Naive B cell (primary cell): ENCODE results near the gene RAD23B. TPM values are rescaled to one million over a fixed set of nuclear protein-coding genes. Genes with fewer than 3 reads are reported as not detected.
"Not testable (repeated sequence)": the region's sequence is repeated elsewhere in the genome, so short reads cannot be mapped to it uniquely, and the experiment has no call there.

ENCODE experiments used
- ATAC-seq, 2 donors: fragments of 150-1000 bp; cut with Tn5 transposase; 2 replicates each; pipeline ENCODE4 v1.10.0; 2021; ENCODE audit warnings: low read depth in 2 of 2, mild to moderate bottlenecking in 2 of 2, moderate library complexity in 2 of 2
- DNase-seq: peaks from one replicate; pipeline ENCODE4 v3.0.0; 2022
- H3K27ac Mint-ChIP-seq, 6 donors: one replicate each; pipeline ENCODE4 v1.8.0; 2020 to 2022; ENCODE audit warnings: mild to moderate bottlenecking in 6 of 6, mixed read lengths in 6 of 6, moderate library complexity in 5 of 6, inconsistent platforms in 2 of 6
- H3K27me3 Mint-ChIP-seq, 3 donors: one replicate each; pipeline ENCODE4 v1.8.0; 2021 to 2022; ENCODE audit warnings: mixed read lengths in 3 of 3, mild to moderate bottlenecking in 1 of 3
- H3K36me3 Mint-ChIP-seq, 2 donors: one replicate each; pipeline ENCODE4 v1.8.0; 2020 to 2022; ENCODE audit warnings: mixed read lengths in 2 of 2, inconsistent platforms in 1 of 2, mild to moderate bottlenecking in 1 of 2
- H3K4me1 Mint-ChIP-seq, 3 donors: one replicate each; pipeline ENCODE4 v1.8.0; 2020 to 2022; ENCODE audit warnings: mixed read lengths in 3 of 3, inconsistent platforms in 1 of 3, mild to moderate bottlenecking in 1 of 3, moderate library complexity in 1 of 3
- H3K4me3 Mint-ChIP-seq, 8 donors: one replicate each; pipeline ENCODE4 v1.8.0; 2020 to 2022; ENCODE audit warnings: mild to moderate bottlenecking in 8 of 8, mixed read lengths in 8 of 8, moderate library complexity in 8 of 8, inconsistent platforms in 2 of 8
- H3K9me3 Mint-ChIP-seq, 7 donors: one replicate each; pipeline ENCODE4 v1.8.0; 2020 to 2022; ENCODE audit warnings: mixed read lengths in 7 of 7, mild to moderate bottlenecking in 5 of 7, inconsistent platforms in 2 of 7, moderate library complexity in 1 of 7
- polyA plus RNA-seq, 6 donors: library from polyadenylated mRNA; unstranded; fragments of 300-500 nt; fragmentation: Illumina TruSeq; gene quantifications; one replicate each; pipeline ENCODE4 v1.2.3, GENCODE V29; 2021; ENCODE audit warnings: low read depth in 6 of 6

RAD23B gene
- polyA plus RNA-seq, 6 donors from 2014 or later = 11.7 to 33.6 (median 25.2) TPM

GRCh38 chr9:107251756-107252322, 31.2 kb upstream of the RAD23B start:
- H3K9me3 Mint-ChIP-seq = no peaks in the 10 kb centered on the region
- H3K4me1 Mint-ChIP-seq = peaks cover 0 to 6% (median 0%) of the 10 kb centered on the region in 3 donors
- peaks cover 0 to 10% of the 10 kb centered on the region in 2 donors for H3K36me3 Mint-ChIP-seq
- ATAC-seq = no peak
- DNase-seq = no peak
- H3K27me3 Mint-ChIP-seq = peaks cover 24 to 37% (median 33%) of the 10 kb centered on the region in 3 donors
- no peak overlapping the region for H3K4me3 Mint-ChIP-seq
- no peak overlapping the region for H3K27ac Mint-ChIP-seq

GRCh38 chr9:107258919-107259318, 24.2 kb upstream of the RAD23B start:
- peaks cover 0 to 2% (median 0%) of the 10 kb centered on the region in 7 donors for H3K9me3 Mint-ChIP-seq
- H3K4me1 Mint-ChIP-seq = peaks cover 20 to 26% (median 22%) of the 10 kb centered on the region in 3 donors
- peaks cover 0 to 6% (median 0%) of the 10 kb centered on the region in 3 donors for H3K27me3 Mint-ChIP-seq
- no peak for DNase-seq
- no peak for ATAC-seq
- H3K4me3 Mint-ChIP-seq = no peak overlapping the region
- H3K36me3 Mint-ChIP-seq = no peaks in the 10 kb centered on the region
- H3K27ac Mint-ChIP-seq = no peak overlapping the region

- Mint-ChIP-seq H3K27ac (peak overlapping the region; percentile 44 to 93 (median 75)), H3K4me3 (peak overlapping the region in 7 of 8 donors; percentile 17 to 86 (median 67)), H3K4me1 (peaks cover 20 to 26% (median 22%) of the 10 kb centered on the region in 3 donors)
- not testable (repeated sequence) for ATAC-seq, H3K36me3 Mint-ChIP-seq, DNase-seq, H3K9me3 Mint-ChIP-seq, H3K27me3 Mint-ChIP-seq
Observed at GRCh38 chr9:107259751-107260313, 23.2 kb upstream of the RAD23B start.

GRCh38 chr9:107260437-107261081, 22.5 kb upstream of the RAD23B start:
- H3K27ac Mint-ChIP-seq = peak overlapping the region; percentile 57 to 93 (median 77)
- H3K4me3 Mint-ChIP-seq = peak overlapping the region in 7 of 8 donors; percentile 17 to 86 (median 67)
- H3K4me1 Mint-ChIP-seq = peaks cover 20 to 26% (median 22%) of the 10 kb centered on the region in 3 donors
- DNase-seq (peak; percentile 79), ATAC-seq (peak; percentile 98 to 99)
- H3K27me3 Mint-ChIP-seq = peaks cover 0 to 6% (median 0%) of the 10 kb centered on the region in 3 donors
- H3K9me3 Mint-ChIP-seq = peaks cover 0 to 10% (median 8%) of the 10 kb centered on the region in 7 donors
- no peaks in the 10 kb centered on the region for H3K36me3 Mint-ChIP-seq

- Mint-ChIP-seq H3K27ac (peak overlapping the region; percentile 9 to 93 (median 72)), H3K9me3 (peaks cover 0 to 11% (median 9%) of the 10 kb centered on the region in 7 donors), H3K27me3 (peaks cover 0 to 6% (median 0%) of the 10 kb centered on the region in 3 donors), H3K36me3 (no peaks in the 10 kb centered on the region), H3K4me1 (peaks cover 20 to 26% (median 22%) of the 10 kb centered on the region in 3 donors), H3K4me3 (peak overlapping the region; percentile 17 to 86 (median 62))
- ATAC-seq (no peak), DNase-seq (no peak)
Observed at GRCh38 chr9:107261106-107261505, 22.0 kb upstream of the RAD23B start.

GRCh38 chr9:107263289-107263688, 19.8 kb upstream of the RAD23B start:
- Mint-ChIP-seq H3K27ac (peak overlapping the region in 1 of 6 donors; percentile 8), H3K4me1 (peaks cover 20 to 26% (median 22%) of the 10 kb centered on the region in 3 donors), H3K4me3 (no peak overlapping the region), H3K9me3 (peaks cover 0 to 13% (median 9%) of the 10 kb centered on the region in 7 donors), H3K36me3 (no peaks in the 10 kb centered on the region), H3K27me3 (peaks cover 0 to 6% (median 5%) of the 10 kb centered on the region in 3 donors)
- ATAC-seq (no peak), DNase-seq (no peak)

GRCh38 chr9:107266624-107267368, 16.3 kb upstream of the RAD23B start:
- Mint-ChIP-seq H3K36me3 (no peaks in the 10 kb centered on the region), H3K27ac (peak overlapping the region in 1 of 6 donors; percentile 51), H3K4me1 (peaks cover 9 to 12% (median 11%) of the 10 kb centered on the region in 3 donors), H3K27me3 (peaks cover 0 to 14% (median 13%) of the 10 kb centered on the region in 3 donors), H3K4me3 (no peak overlapping the region), H3K9me3 (peaks cover 0 to 13% (median 9%) of the 10 kb centered on the region in 7 donors)
- DNase-seq = no peak
- ATAC-seq = no peak

GRCh38 chr9:107268560-107268959, 14.5 kb upstream of the RAD23B start:
- ATAC-seq (no peak), DNase-seq (no peak)
- Mint-ChIP-seq H3K27ac (no peak overlapping the region), H3K4me3 (no peak overlapping the region), H3K4me1 (peaks cover 9 to 14% (median 11%) of the 10 kb centered on the region in 3 donors), H3K9me3 (peaks cover 0 to 13% (median 9%) of the 10 kb centered on the region in 7 donors), H3K27me3 (peaks cover 0 to 14% (median 11%) of the 10 kb centered on the region in 3 donors), H3K36me3 (no peaks in the 10 kb centered on the region)

- H3K4me1 Mint-ChIP-seq = peaks cover 15 to 21% (median 17%) of the 10 kb centered on the region in 3 donors
- peaks cover 0 to 13% (median 9%) of the 10 kb centered on the region in 7 donors for H3K9me3 Mint-ChIP-seq
- ATAC-seq = no peak
- H3K27ac Mint-ChIP-seq = peak overlapping the region in 1 of 6 donors; percentile 63
- no peak overlapping the region for H3K4me3 Mint-ChIP-seq
- H3K36me3 Mint-ChIP-seq = no peaks in the 10 kb centered on the region
- no peak for DNase-seq
- peaks cover 0 to 15% (median 14%) of the 10 kb centered on the region in 3 donors for H3K27me3 Mint-ChIP-seq
Observed at GRCh38 chr9:107269254-107269653, 13.8 kb upstream of the RAD23B start.

GRCh38 chr9:107269681-107270080, 13.4 kb upstream of the RAD23B start:
- no peak for ATAC-seq
- H3K4me3 Mint-ChIP-seq = no peak overlapping the region
- no peaks in the 10 kb centered on the region for H3K36me3 Mint-ChIP-seq
- H3K27ac Mint-ChIP-seq = no peak overlapping the region
- peaks cover 0 to 13% (median 9%) of the 10 kb centered on the region in 7 donors for H3K9me3 Mint-ChIP-seq
- DNase-seq = no peak
- H3K27me3 Mint-ChIP-seq = peaks cover 0 to 15% (median 14%) of the 10 kb centered on the region in 3 donors
- peaks cover 15 to 21% (median 17%) of the 10 kb centered on the region in 3 donors for H3K4me1 Mint-ChIP-seq

GRCh38 chr9:107270082-107270481, 13.0 kb upstream of the RAD23B start:
- Mint-ChIP-seq H3K4me3 (no peak overlapping the region), H3K4me1 (peaks cover 15 to 21% (median 17%) of the 10 kb centered on the region in 3 donors), H3K27ac (peak overlapping the region in 1 of 6 donors; percentile 49), H3K27me3 (peaks cover 0 to 17% (median 15%) of the 10 kb centered on the region in 3 donors), H3K36me3 (no peaks in the 10 kb centered on the region), H3K9me3 (peaks cover 0 to 10% (median 5%) of the 10 kb centered on the region in 7 donors)
- no peak for ATAC-seq
- DNase-seq = no peak

- DNase-seq (no peak), ATAC-seq (no peak)
- Mint-ChIP-seq H3K4me1 (peaks cover 15 to 21% (median 17%) of the 10 kb centered on the region in 3 donors), H3K4me3 (no peak overlapping the region), H3K27ac (peak overlapping the region in 2 of 6 donors; percentile 49 to 66), H3K9me3 (peaks cover 0 to 5% (median under 1%) of the 10 kb centered on the region in 7 donors), H3K36me3 (no peaks in the 10 kb centered on the region), H3K27me3 (peaks cover 0 to 22% (median 15%) of the 10 kb centered on the region in 3 donors)
Observed at GRCh38 chr9:107270580-107270979, 12.5 kb upstream of the RAD23B start.

- DNase-seq (no peak), ATAC-seq (no peak)
- Mint-ChIP-seq H3K9me3 (no peaks in the 10 kb centered on the region), H3K27me3 (peaks cover 0 to 15% (median 15%) of the 10 kb centered on the region in 3 donors), H3K4me1 (peaks cover 15 to 21% (median 17%) of the 10 kb centered on the region in 3 donors), H3K4me3 (no peak overlapping the region), H3K36me3 (no peaks in the 10 kb centered on the region), H3K27ac (no peak overlapping the region)
Observed at GRCh38 chr9:107273634-107274033, 9.4 kb upstream of the RAD23B start.
